GM12878 (cell line): ENCODE measurements around the gene ASS1.

ENCODE experiments used
- ATF3 ChIP-seq: IDR thresholded peaks from 2 replicates; pipeline ENCODE4 v1.6.1; 2011; ENCODE audit warnings: low read depth, mild to moderate bottlenecking, low read length, moderate library complexity, borderline replicate concordance; ENCODE audit errors: extremely low read depth
- BCL11A ChIP-seq: IDR thresholded peaks from 2 replicates; pipeline ENCODE4 v1.6.1; 2011; ENCODE audit warnings: low read depth, low read length
- CTCF ChIP-seq, 3 experiments: IDR thresholded peaks in 2 of 3; conservative IDR thresholded peaks in 1 of 3; 2 replicates each; pipeline ENCODE4 v1.5.1; 2011; ENCODE audit warnings: low read depth in 3 of 3, low read length in 3 of 3, mild to moderate bottlenecking in 3 of 3, control low read depth in 2 of 3, moderate library complexity in 2 of 3, inconsistent platforms in 1 of 3, mixed read lengths in 1 of 3; ENCODE audit not compliant: control insufficient read depth in 2 of 3, insufficient read depth in 1 of 3; ENCODE audit errors: extremely low read depth in 1 of 3
- NFYB ChIP-seq: IDR thresholded peaks from 2 replicates; pipeline ENCODE4 v1.6.1; 2011; ENCODE audit warnings: low read depth, mild to moderate bottlenecking, low read length, improper control_type of control experiment, moderate library complexity; ENCODE audit not compliant: insufficient read depth
- NR2C2 ChIP-seq: IDR thresholded peaks from 2 replicates; pipeline ENCODE4 v1.6.1; 2011; ENCODE audit warnings: borderline replicate concordance, low read depth; ENCODE audit not compliant: control insufficient read depth, insufficient read length
- NRF1 ChIP-seq: conservative IDR thresholded peaks from 2 replicates; pipeline ENCODE4 v1.6.1; 2011; ENCODE audit warnings: mild to moderate bottlenecking, low read depth, low read length, improper control_type of control experiment
- POLR2A ChIP-seq: IDR thresholded peaks from 2 replicates; pipeline ENCODE4 v1.6.1; 2011; ENCODE audit warnings: low read depth, mild to moderate bottlenecking, low read length
- SIN3A ChIP-seq: IDR thresholded peaks from 2 replicates; pipeline ENCODE4 v1.6.1; 2012; ENCODE audit warnings: low read depth, low read length, improper control_type of control experiment
- SP1 ChIP-seq: IDR thresholded peaks from one replicate; pipeline ENCODE4 v1.6.1; 2011; ENCODE audit warnings: low read depth, low read length
- SREBF2 ChIP-seq: IDR thresholded peaks from 2 replicates; pipeline ENCODE4 v1.6.1; 2012; ENCODE audit warnings: mild to moderate bottlenecking, low read length
- TAF1 ChIP-seq: IDR thresholded peaks from 2 replicates; pipeline ENCODE4 v1.6.1; 2011; ENCODE audit warnings: mild to moderate bottlenecking, low read depth, low read length, borderline replicate concordance
- TARDBP ChIP-seq: IDR thresholded peaks from 2 replicates; pipeline ENCODE4 v1.6.1; 2016; ENCODE audit warnings: borderline replicate concordance
- ZBTB4 ChIP-seq: fragments of 450-650 bp; formaldehyde crosslinking; IDR thresholded peaks from 2 replicates; pipeline ENCODE4 v1.4.0; 2022; ENCODE audit warnings: mild to moderate bottlenecking, moderate library complexity
- TF ChIP-seq, protein P1 (sequence below): IDR thresholded peaks from 2 replicates; pipeline ENCODE4 v1.6.1; 2012; ENCODE audit warnings: low read length, inconsistent platforms

GRCh38 chr9:130448771-130449603 lies 4.2 kb downstream of the ASS1 start:
- no peak for TF ChIP-seq CTCF (IDR thresholded peaks at IDR 0.05 in 2 of 3, conservative IDR thresholded peaks at IDR 0.05 in 1 of 3; ENCODE audit: control insufficient read depth in 2 of 3, extremely low read depth in 1 of 3, insufficient read depth in 1 of 3, low read depth in 3 of 3, low read length in 3 of 3)
- TF ChIP-seq NFYB = no peak
- no peak for TF ChIP-seq ZBTB4 (CRISPR knock-in tag)
- TF ChIP-seq ATF3 = no peak
- TF ChIP-seq, protein P1, sequence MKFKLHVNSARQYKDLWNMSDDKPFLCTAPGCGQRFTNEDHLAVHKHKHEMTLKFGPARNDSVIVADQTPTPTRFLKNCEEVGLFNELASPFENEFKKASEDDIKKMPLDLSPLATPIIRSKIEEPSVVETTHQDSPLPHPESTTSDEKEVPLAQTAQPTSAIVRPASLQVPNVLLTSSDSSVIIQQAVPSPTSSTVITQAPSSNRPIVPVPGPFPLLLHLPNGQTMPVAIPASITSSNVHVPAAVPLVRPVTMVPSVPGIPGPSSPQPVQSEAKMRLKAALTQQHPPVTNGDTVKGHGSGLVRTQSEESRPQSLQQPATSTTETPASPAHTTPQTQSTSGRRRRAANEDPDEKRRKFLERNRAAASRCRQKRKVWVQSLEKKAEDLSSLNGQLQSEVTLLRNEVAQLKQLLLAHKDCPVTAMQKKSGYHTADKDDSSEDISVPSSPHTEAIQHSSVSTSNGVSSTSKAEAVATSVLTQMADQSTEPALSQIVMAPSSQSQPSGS = no peak
- no peak for TF ChIP-seq TARDBP
- no peak for TF ChIP-seq BCL11A
- TF ChIP-seq POLR2A = no peak
- no peak for TF ChIP-seq SIN3A
- no peak for TF ChIP-seq NRF1
- TF ChIP-seq SREBF2 = no peak
- TF ChIP-seq TAF1 = no peak
- no peak for TF ChIP-seq NR2C2
- TF ChIP-seq SP1 = no peak
